ENCODE data around the gene ZDHHC8. TPM values are rescaled to one million over a fixed set of nuclear protein-coding genes. Genes with fewer than 3 reads are reported as not detected.

The ZDHHC8 gene
- total and polyA plus RNA-seq, 7 donors, result 9.7 to 23.7 (median 15.8) TPM

DNA sequence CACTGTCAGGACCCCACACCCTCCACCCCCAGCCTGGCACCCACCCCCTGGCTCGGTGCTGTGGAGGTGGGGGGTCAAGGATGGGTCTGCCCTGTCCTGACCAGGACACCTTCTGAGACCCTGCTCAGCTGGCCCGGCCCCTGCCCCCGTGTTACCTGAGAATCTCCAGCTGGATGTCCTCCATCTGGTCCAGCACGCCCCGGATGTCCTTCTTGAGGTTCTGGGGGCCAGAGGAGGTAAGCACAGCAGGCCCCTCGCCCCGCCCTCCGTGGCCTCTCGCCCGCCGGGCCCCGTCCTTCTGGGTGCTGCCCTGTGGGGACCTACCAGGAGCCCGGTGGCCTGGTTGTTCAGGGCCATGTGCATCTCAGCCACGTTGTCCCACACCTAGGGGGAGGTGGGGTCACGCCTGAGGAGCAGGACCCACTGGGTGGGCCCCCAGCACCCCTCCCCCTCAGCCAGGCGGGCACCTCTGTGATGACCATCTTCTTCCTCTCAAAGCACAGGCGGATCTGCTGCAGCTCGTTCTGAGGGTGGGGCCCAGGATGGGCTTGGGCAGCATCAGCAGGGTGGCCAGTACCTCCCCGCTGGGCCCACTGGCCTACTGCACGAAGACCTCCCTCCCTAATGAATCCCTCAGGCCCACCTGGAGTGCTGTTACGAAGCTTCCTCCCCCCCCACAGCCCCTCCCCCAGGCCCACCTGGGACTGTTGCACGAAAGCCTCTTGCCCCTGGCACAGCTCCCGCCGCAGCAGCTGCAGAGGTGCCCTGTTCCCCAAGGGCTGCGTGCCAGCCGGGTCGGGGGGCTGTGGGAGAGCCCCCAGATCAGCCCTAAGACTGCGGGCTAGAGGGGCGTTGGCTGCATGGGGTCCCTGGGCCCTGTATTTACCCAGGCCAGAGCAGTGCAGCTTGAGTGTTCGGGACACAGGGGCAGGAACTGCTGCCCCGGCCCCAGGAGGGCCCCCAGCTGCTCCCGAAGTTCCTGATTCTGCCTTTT lies 17.9 kb downstream of the ZDHHC8 start:
- DNase-seq (no peak), ATAC-seq (no peak)
- 58 to 76% (median 62%) methylated on average over 28 to 32 of the region's 32 CpGs for WGBS, 3 donors
- TF ChIP-seq, protein P1, sequence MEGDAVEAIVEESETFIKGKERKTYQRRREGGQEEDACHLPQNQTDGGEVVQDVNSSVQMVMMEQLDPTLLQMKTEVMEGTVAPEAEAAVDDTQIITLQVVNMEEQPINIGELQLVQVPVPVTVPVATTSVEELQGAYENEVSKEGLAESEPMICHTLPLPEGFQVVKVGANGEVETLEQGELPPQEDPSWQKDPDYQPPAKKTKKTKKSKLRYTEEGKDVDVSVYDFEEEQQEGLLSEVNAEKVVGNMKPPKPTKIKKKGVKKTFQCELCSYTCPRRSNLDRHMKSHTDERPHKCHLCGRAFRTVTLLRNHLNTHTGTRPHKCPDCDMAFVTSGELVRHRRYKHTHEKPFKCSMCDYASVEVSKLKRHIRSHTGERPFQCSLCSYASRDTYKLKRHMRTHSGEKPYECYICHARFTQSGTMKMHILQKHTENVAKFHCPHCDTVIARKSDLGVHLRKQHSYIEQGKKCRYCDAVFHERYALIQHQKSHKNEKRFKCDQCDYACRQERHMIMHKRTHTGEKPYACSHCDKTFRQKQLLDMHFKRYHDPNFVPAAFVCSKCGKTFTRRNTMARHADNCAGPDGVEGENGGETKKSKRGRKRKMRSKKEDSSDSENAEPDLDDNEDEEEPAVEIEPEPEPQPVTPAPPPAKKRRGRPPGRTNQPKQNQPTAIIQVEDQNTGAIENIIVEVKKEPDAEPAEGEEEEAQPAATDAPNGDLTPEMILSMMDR (IDR thresholded peaks at IDR 0.05), result no peak
- intact Hi-C loops (cut with DNase I), result loop anchor here in 1 of 2 donors (5.0 kb wide), 1 partner anchor 458 kb away; no protein-coding TSS in a partner anchor
- Histone ChIP-seq H3K9me3 (no peaks in the 10 kb centered on the region), H3K4me3 (no peak overlapping the region), H3K27me3 (ENCODE audit: insufficient read depth in 3 of 3, low read length in 2 of 3) (no peaks in the 10 kb centered on the region), H3K27ac (no peak overlapping the region), H3K4me1 (no peaks in the 10 kb centered on the region), H3K36me3 (ENCODE audit: insufficient read depth in 1 of 2, low read depth in 1 of 2) (no peaks in the 10 kb centered on the region)

DNA sequence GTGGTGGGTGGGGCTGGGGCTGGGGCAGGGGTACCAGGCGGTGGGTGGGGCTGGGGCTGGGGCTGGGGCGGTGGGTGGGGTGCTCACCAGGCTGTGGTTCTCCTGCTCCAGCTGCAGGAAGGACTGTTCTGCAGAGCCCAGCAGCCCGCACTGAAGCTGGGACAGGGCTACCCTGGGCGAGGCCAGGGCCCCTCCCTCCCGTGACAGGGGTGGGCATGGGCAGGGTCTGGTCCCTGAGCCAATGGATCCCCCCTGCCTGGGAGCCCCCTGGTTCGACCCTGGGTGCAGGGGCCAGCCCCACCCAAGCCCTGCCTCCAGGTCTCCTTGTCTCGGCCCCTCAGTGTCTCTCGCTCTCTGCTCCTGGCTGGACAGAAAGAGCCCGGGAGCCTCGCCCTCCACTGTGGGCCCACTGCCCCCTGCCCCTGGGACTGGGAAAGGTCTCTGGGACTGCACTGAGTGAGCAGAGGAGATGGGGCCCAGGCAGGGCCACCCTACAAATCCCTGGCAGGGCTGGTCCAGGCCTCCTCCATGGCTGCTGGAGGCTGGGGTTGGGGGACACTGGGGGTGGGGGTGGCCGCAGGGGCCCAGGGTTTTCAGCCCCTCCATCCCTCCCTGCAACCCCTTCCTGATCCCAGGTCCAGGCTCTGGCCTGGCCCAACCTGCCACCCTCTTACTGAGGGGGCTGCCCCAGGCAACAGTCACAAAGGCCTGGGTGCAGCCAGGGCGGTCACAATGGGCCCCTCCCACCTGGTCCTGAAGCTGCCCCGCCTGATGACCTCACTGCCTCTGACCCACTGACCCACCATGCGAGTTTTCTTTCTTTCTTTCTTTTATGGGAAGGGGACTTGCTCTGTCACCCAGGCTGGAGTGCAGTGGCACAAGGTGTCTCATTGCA lies 19.0 kb downstream of the ZDHHC8 start, which contains the start of gene CCDC188:
CCDC188 (minus strand) TSS at position 675 of the 895 bp plus-strand sequence; CDS start at position 606, 69 bp downstream.
- TF ChIP-seq, protein P1 (IDR thresholded peaks at IDR 0.05), result no peak
- 74 to 84% (median 76%) methylated on average over 9 to 14 of the region's 14 CpGs for WGBS, 3 donors
- H3K4me3 ChIP-seq, result no peak within 1 kb of the TSS
- ATAC-seq (no peak), DNase-seq (no peak)
- no peaks in the 10 kb centered on the region for H3K9me3 ChIP-seq
- H3K4me1 ChIP-seq, result no peaks in the 10 kb centered on the region
- no peaks in the 10 kb centered on the region for H3K36me3 ChIP-seq (ENCODE audit: insufficient read depth in 1 of 2, low read depth in 1 of 2)
- intact Hi-C loops (cut with DNase I), result loop anchor here in 1 of 2 donors (5.0 kb wide), 1 partner anchor 457 kb away; no protein-coding TSS in a partner anchor
- H3K27me3 ChIP-seq (ENCODE audit: insufficient read depth in 3 of 3, low read length in 2 of 3), result no peaks in the 10 kb centered on the region
- no peak within 1 kb of the TSS for H3K27ac ChIP-seq

DNA sequence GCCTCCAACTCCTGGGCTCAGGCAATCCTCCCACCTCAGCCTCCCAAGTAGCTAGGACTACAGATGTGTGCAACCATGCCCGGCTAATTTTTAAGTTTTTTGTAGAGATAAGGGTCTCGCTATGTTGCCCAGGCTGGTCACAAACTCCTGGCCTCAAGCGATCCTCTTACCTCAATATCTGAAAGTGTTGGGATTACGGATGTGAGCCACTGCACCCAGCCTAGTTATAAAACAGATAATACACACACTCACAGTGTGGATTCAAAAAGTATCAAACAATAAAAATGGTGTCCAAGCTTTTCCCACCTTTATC lies 19.6 kb downstream of the ZDHHC8 start:
- ATAC-seq, result no peak

DNA sequence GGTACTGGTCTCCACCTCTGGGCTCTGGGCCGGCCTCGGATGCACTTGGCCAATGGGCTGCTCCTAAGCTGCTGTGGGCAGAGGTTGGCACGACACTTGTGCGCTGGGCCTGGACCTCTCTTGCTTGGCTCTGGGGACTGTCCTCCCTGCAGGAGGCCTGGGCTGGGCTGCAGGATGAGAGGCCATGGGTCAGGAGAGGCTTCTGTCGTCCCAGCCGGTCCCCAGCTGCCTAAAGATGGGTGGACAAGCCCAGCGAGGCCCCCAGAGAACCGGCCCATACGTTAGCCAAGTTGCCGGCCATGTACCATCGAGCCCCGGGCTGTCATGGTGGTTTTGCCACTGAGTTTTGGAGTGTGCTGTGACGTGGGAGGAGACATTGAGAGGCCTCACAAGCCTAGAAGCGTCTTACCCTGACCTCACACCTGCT lies 20.9 kb downstream of the ZDHHC8 start:
- Histone ChIP-seq H3K36me3 (ENCODE audit: insufficient read depth in 1 of 2, low read depth in 1 of 2) (no peaks in the 10 kb centered on the region), H3K9me3 (no peaks in the 10 kb centered on the region), H3K4me3 (no peak overlapping the region), H3K4me1 (no peaks in the 10 kb centered on the region), H3K27ac (no peak overlapping the region), H3K27me3 (ENCODE audit: insufficient read depth in 3 of 3, low read length in 2 of 3) (no peaks in the 10 kb centered on the region)
- ATAC-seq (no peak), DNase-seq (no peak)
- WGBS, 3 donors, result 63 to 77% (median 68%) methylated on average over 14 of the region's 14 CpGs
- TF ChIP-seq, protein P1 (IDR thresholded peaks at IDR 0.05), result no peak
- intact Hi-C loops (cut with DNase I), result loop anchor here in 1 of 2 donors (5.0 kb wide), 1 partner anchor 455 kb away; no protein-coding TSS in a partner anchor

More for the DNA sequence above, 19.6 kb downstream of the ZDHHC8 start:
- intact Hi-C loops (cut with DNase I), result loop anchor here in 1 of 2 donors (5.0 kb wide), 1 partner anchor 456 kb away; no protein-coding TSS in a partner anchor
- DNase-seq, result no peak
- no peaks in the 10 kb centered on the region for H3K36me3 ChIP-seq (ENCODE audit: insufficient read depth in 1 of 2, low read depth in 1 of 2)
- no peak overlapping the region for H3K27ac ChIP-seq
- H3K4me3 ChIP-seq, result no peak overlapping the region
- WGBS, 3 donors, result 87 to 95% (median 93%) methylated on average over 4 of the region's 4 CpGs
- TF ChIP-seq, protein P1 (IDR thresholded peaks at IDR 0.05), result no peak
- no peaks in the 10 kb centered on the region for H3K4me1 ChIP-seq
- H3K9me3 ChIP-seq, result no peaks in the 10 kb centered on the region
- no peaks in the 10 kb centered on the region for H3K27me3 ChIP-seq (ENCODE audit: insufficient read depth in 3 of 3, low read length in 2 of 3)

All from psoas muscle (tissue), 8 donors.